Endothelial cell of umbilical vein (primary cell): Measurements from ENCODE around the gene MBNL2. TPM values are rescaled to one million over a fixed set of nuclear protein-coding genes. Genes with fewer than 3 reads are reported as not detected.

Experiments
- BruUV-seq: library from RNA; stranded (reverse); fragments of 400-500 nt; replicated peaks from 2 replicates; lab custom pipeline; 2021; lab: Mats Ljungman, UMichigan
- CTCF ChIA-PET: fragments of 300-600, 350-600 bp; sonication (Branson Sonifier 250); formaldehyde crosslinking; loops from one replicate; lab custom pipeline; 2021; ENCODE audit warnings: antibody characterized with exemption, inconsistent platforms; lab: Charles Lee
- POLR2A ChIA-PET: fragments of 300-600, 350-600 bp; sonication (Branson Sonifier 250); formaldehyde crosslinking; loops from one replicate; lab custom pipeline; 2021; ENCODE audit warnings: antibody characterized with exemption, inconsistent platforms; lab: Charles Lee
- DNase-seq: peaks from one replicate; pipeline ENCODE4 v3.0.0-alpha.2; 2011; ENCODE audit warnings: low read depth, low spot score
- FAIRE-seq: peaks from 2 replicates; lab custom pipeline; 2011; peaks lifted over from hg19 to GRCh38; lab: Jason Lieb, UNC
- H2AFZ ChIP-seq: 2 replicates; pipeline ENCODE4 v1.6.0; 2012; ENCODE audit warnings: low read depth, low read length, control low read depth, inconsistent platforms
- H3K27ac ChIP-seq: 2 replicates; pipeline ENCODE4 v1.5.1; 2011; ENCODE audit warnings: low read depth, mild to moderate bottlenecking, control low read depth, low read length, moderate library complexity; ENCODE audit not compliant: insufficient read depth
- H3K27me3 ChIP-seq, 2 experiments: 2 replicates each; pipeline versions ENCODE4 v1.6.0 to v1.6.1; 2011; ENCODE audit warnings: low read length in 2 of 2, mixed read lengths in 1 of 2; ENCODE audit not compliant: control insufficient read depth in 2 of 2, insufficient read depth in 2 of 2
- H3K36me3 ChIP-seq, 2 experiments: 2 replicates in 1 of 2; 3 replicates in 1 of 2; pipeline ENCODE4 v1.5.1; 2011; ENCODE audit warnings: low read length in 2 of 2, mild to moderate bottlenecking in 1 of 2, moderate library complexity in 1 of 2; ENCODE audit not compliant: control insufficient read depth in 2 of 2, insufficient read depth in 2 of 2; ENCODE audit errors: extremely low read depth in 1 of 2
- H3K4me1 ChIP-seq: 3 replicates; pipeline ENCODE4 v1.5.1; 2011; ENCODE audit warnings: mild to moderate bottlenecking, low read length; ENCODE audit not compliant: control insufficient read depth, insufficient read depth; ENCODE audit errors: extremely low read depth
- H3K4me2 ChIP-seq: 2 replicates; pipeline ENCODE4 v1.6.1; 2011; ENCODE audit warnings: low read length, control low read depth, mixed read lengths; ENCODE audit not compliant: insufficient read depth
- H3K4me3 ChIP-seq, 3 experiments: fragments of 200-600 bp in 1 of 3; sonication (generic), shearing (Covaris generic) in 1 of 3; replicated peaks in 1 of 3; 2 replicates each; pipeline ENCODE4 v1.5.1; 2011 to 2016; ENCODE audit warnings: control low read depth in 3 of 3, low read length in 3 of 3, mild to moderate bottlenecking in 2 of 3, inconsistent platforms in 1 of 3, low read depth in 1 of 3, moderate library complexity in 1 of 3; ENCODE audit not compliant: insufficient read depth in 1 of 3
- H3K79me2 ChIP-seq: 2 replicates; pipeline ENCODE4 v1.6.0; 2012; ENCODE audit warnings: low read length, inconsistent platforms; ENCODE audit not compliant: control insufficient read depth, insufficient read depth
- H3K9ac ChIP-seq: replicated peaks from 2 replicates; pipeline ENCODE3; 2011; ENCODE audit warnings: low read length, control low read depth; ENCODE audit not compliant: insufficient read depth; ENCODE audit errors: extremely low read depth
- H3K9me1 ChIP-seq: replicated peaks from 3 replicates; pipeline ENCODE4 v1.6.0; 2011; ENCODE audit warnings: mild to moderate bottlenecking, low read length; ENCODE audit not compliant: control insufficient read depth, insufficient read depth; ENCODE audit errors: extremely low read depth
- H3K9me3 ChIP-seq: replicated peaks from 2 replicates; pipeline ENCODE4 v1.5.1; 2012; ENCODE audit warnings: low read length, inconsistent platforms; ENCODE audit not compliant: control insufficient read depth, insufficient read depth
- H4K20me1 ChIP-seq: replicated peaks from 2 replicates; pipeline ENCODE3; 2011; ENCODE audit warnings: mild to moderate bottlenecking, low read length; ENCODE audit not compliant: control insufficient read depth, insufficient read depth; ENCODE audit errors: extremely low read depth
- CTCF ChIP-seq, 2 donors: IDR thresholded peaks; 1 replicate in 1 of 2; 2 replicates in 1 of 2; pipeline ENCODE4 v1.5.1; 2011; ENCODE audit warnings: low read length in 2 of 2, mild to moderate bottlenecking in 2 of 2, moderate library complexity in 2 of 2, control low read depth in 1 of 2, inconsistent platforms in 1 of 2, low read depth in 1 of 2; ENCODE audit not compliant: insufficient read depth in 1 of 2; ENCODE audit errors: extremely low read depth in 1 of 2
- EZH2 ChIP-seq: IDR thresholded peaks from 2 replicates; pipeline ENCODE4 v1.6.1; 2012; ENCODE audit warnings: borderline replicate concordance, low read depth, mild to moderate bottlenecking, moderate library complexity, low read length, inconsistent platforms; ENCODE audit not compliant: severe bottlenecking
- FOS ChIP-seq: IDR thresholded peaks from 2 replicates; pipeline ENCODE4 v1.6.1; 2011; ENCODE audit warnings: mild to moderate bottlenecking, low read length, moderate library complexity, borderline replicate concordance; ENCODE audit not compliant: insufficient read depth
- GATA2 ChIP-seq: IDR thresholded peaks from 2 replicates; pipeline ENCODE4 v1.7.0; 2011; ENCODE audit warnings: low read depth, mild to moderate bottlenecking, moderate library complexity, mixed read lengths, low read length; ENCODE audit not compliant: insufficient read length, insufficient read depth
- JUN ChIP-seq: IDR thresholded peaks from 2 replicates; pipeline ENCODE4 v1.6.1; 2011; ENCODE audit warnings: borderline replicate concordance, low read depth; ENCODE audit not compliant: insufficient read length, insufficient read depth
- MYC ChIP-seq: IDR thresholded peaks from one replicate; pipeline ENCODE4 v1.6.1; 2011; ENCODE audit warnings: mild to moderate bottlenecking, low read depth, low read length
- POLR2A ChIP-seq: IDR thresholded peaks from 2 replicates; pipeline ENCODE4 v1.6.1; 2012; ENCODE audit warnings: low read depth, mild to moderate bottlenecking, control low read depth, low read length
- POLR2AphosphoS5 ChIP-seq: IDR thresholded peaks from 2 replicates; pipeline ENCODE4 v1.6.1; 2012; ENCODE audit warnings: low read depth, mild to moderate bottlenecking, control low read depth, low read length, moderate library complexity; ENCODE audit not compliant: insufficient read depth
- dilution Hi-C: fragments of 300-500 bp; cut with MboI; formaldehyde crosslinking; loops from one replicate; pipeline ENCODE4 v1.15.0; 2019; ENCODE audit warnings: low sequenced_read_pairs; ENCODE audit not compliant: extremely low pct_ligation_motif_present
- intact Hi-C: fragments of 100-400 bp; cut with micrococcal nuclease; formaldehyde crosslinking; loops from one replicate; pipeline ENCODE4 v1.10.0; 2022
- polyA plus RNA-seq, 4 experiments: library from polyadenylated mRNA; depleted of rRNA in 3 of 4; stranded (reverse) in 3 of 4; unstranded in 1 of 4; fragments of >200 nt; gene quantifications; 2 replicates each; pipeline versions ENCODE4 v1.2.1 to v1.2.3, GENCODE V29; 2011 to 2012; ENCODE audit warnings: missing spikeins in 1 of 4
- total RNA-seq: library from RNA; stranded (reverse); gene quantifications from 2 replicates; pipeline ENCODE4 v1.2.3, GENCODE V29; 2021
- TF ChIP-seq, protein P1 (sequence below): IDR thresholded peaks from 2 replicates; pipeline ENCODE4 v1.6.1; 2011; ENCODE audit not compliant: insufficient read depth, insufficient read length

MBNL2 gene
- total and polyA plus RNA-seq, 2 donors (not counting 3 experiments of a cell fraction or from before 2014, with no cell fraction given), result 32.9 to 76.5 TPM

GRCh38 chr13:97198753-97199152, 23.4 kb upstream of the MBNL2 start:
- dilution Hi-C loops, result no loop called here
- no peaks in the 10 kb centered on the region for H3K79me2 ChIP-seq

DNA sequence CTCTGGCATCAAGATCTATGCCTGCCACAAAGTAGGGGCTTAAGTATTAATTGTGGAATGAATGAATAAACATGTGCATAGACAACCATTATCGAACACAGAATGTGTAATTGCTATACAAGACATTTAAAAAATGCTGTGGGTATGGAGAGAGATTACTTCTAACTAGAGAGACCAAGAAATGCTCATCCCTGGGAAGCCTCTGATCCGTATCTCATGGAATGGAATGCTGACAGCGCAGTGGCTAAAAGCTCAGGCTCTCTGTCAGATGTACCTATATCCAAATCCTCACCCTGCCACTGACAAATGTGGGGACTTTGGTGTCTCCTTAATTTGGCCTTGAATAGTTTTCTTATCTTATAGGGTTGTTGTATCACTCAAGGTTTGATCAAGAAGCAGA, 22.7 kb upstream of the MBNL2 start:
- intact Hi-C loops (no loop called here), dilution Hi-C loops (no loop called here)
- no peak for DNase-seq
- H3K36me3 ChIP-seq, result no peaks in the 10 kb centered on the region
- no peak for TF ChIP-seq JUN
- TF ChIP-seq EZH2, result no peak
- no peak for TF ChIP-seq CTCF (IDR thresholded peaks at IDR 0.05; ENCODE audit: extremely low read depth in 1 of 2, insufficient read depth in 1 of 2, low read depth in 1 of 2, low read length in 2 of 2)
- TF ChIP-seq POLR2A, result no peak
- TF ChIP-seq, protein P1, sequence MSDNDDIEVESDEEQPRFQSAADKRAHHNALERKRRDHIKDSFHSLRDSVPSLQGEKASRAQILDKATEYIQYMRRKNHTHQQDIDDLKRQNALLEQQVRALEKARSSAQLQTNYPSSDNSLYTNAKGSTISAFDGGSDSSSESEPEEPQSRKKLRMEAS, result no peak
- TF ChIP-seq FOS, result no peak
- TF ChIP-seq GATA2, result no peak
- TF ChIP-seq MYC, result no peak
- TF ChIP-seq POLR2AphosphoS5, result no peak
- no peak overlapping the region for H2AFZ ChIP-seq
- CTCF ChIA-PET, result interaction anchor here (1.1 to 1.3 kb wide), 2 partner anchors 14 to 89 kb away, joined by 3 to 5 read pairs; no protein-coding TSS in a partner anchor
- POLR2A ChIA-PET, result no interaction called here
- H3K9me1 ChIP-seq, result no peaks in the 10 kb centered on the region
- H3K27ac ChIP-seq, result no peak overlapping the region
- no peaks in the 10 kb centered on the region for H4K20me1 ChIP-seq
- H3K9ac ChIP-seq, result no peak overlapping the region
- H3K4me1 ChIP-seq, result peaks cover 19% of the 10 kb centered on the region
- no peak for FAIRE-seq
- H3K4me2 ChIP-seq, result no peak overlapping the region
- no peaks in the 10 kb centered on the region for H3K27me3 ChIP-seq
- H3K4me3 ChIP-seq, result no peak overlapping the region
- H3K9me3 ChIP-seq, result no peaks in the 10 kb centered on the region
- no peaks in the 10 kb centered on the region for H3K79me2 ChIP-seq
- BruUV-seq, result no TSS peak

More at GRCh38 chr13:97198753-97199152, 23.4 kb upstream of the MBNL2 start:
- no peak for FAIRE-seq
- intact Hi-C loops, result no loop called here
- ChIA-PET CTCF (interaction anchor here (1.1 kb wide), 1 partner anchor 14 kb away, joined by 3 read pairs; no protein-coding TSS in a partner anchor), POLR2A (no interaction called here)
- no peaks in the 10 kb centered on the region for H4K20me1 ChIP-seq
- no peak overlapping the region for H3K9ac ChIP-seq
- H3K9me1 ChIP-seq, result no peaks in the 10 kb centered on the region
- no peak for DNase-seq
- H3K4me3 ChIP-seq, result no peak overlapping the region
- no peak overlapping the region for H3K4me2 ChIP-seq
- H3K27me3 ChIP-seq, result no peaks in the 10 kb centered on the region
- H3K36me3 ChIP-seq, result no peaks in the 10 kb centered on the region
- H3K27ac ChIP-seq, result no peak overlapping the region
- no peaks in the 10 kb centered on the region for H3K9me3 ChIP-seq
- peaks cover 25% of the 10 kb centered on the region for H3K4me1 ChIP-seq
- no peak for TF ChIP-seq FOS
- no peak for TF ChIP-seq GATA2
- TF ChIP-seq, protein P1, result no peak
- no TSS peak for BruUV-seq
- no peak overlapping the region for H2AFZ ChIP-seq
